HEK293 (cell line): ENCODE data around the gene PRR15.

ENCODE experiments used
- CTCF ChIA-PET: fragments of 350-600 bp; formaldehyde crosslinking; extraction: SDS; loops from one replicate; lab custom pipeline; 2021; ENCODE audit warnings: antibody characterized with exemption; lab: Yijun Ruan, JAX
- POLR2A ChIA-PET: fragments of 300-600 bp; formaldehyde crosslinking; extraction: SDS; loops from one replicate; lab custom pipeline; 2020; ENCODE audit warnings: antibody characterized with exemption, inconsistent platforms; lab: Yijun Ruan, JAX
- H3K27ac ChIP-seq: fragments of 200-500 bp; sonication (Bioruptor generic); 2 replicates; pipeline ENCODE4 v1.5.1; 2014; ENCODE audit warnings: low read depth, low read length, control low read depth, inconsistent platforms; ENCODE audit errors: extremely low read depth
- H3K36me3 ChIP-seq, 2 experiments: fragments of 200-500 bp in 1 of 2; sonication (Bioruptor generic) in 1 of 2; 1 replicate in 1 of 2; 2 replicates in 1 of 2; pipeline ENCODE4 v1.5.1; 2014 to 2017; ENCODE audit warnings: inconsistent platforms in 2 of 2, low read length in 2 of 2; ENCODE audit not compliant: control insufficient read depth in 2 of 2, insufficient read depth in 1 of 2
- H3K4me1 ChIP-seq: fragments of 200-500 bp; sonication (Bioruptor generic); 2 replicates; pipeline ENCODE4 v1.5.1; 2014; ENCODE audit warnings: mild to moderate bottlenecking, low read length, inconsistent platforms; ENCODE audit not compliant: control insufficient read depth, insufficient read depth
- H3K4me3 ChIP-seq: 2 replicates; pipeline ENCODE4 v1.5.1; 2011; ENCODE audit warnings: low read depth, mild to moderate bottlenecking, control low read depth, low read length, moderate library complexity
- H3K9me3 ChIP-seq: fragments of 200-500 bp; sonication (Bioruptor generic); 2 replicates; pipeline ENCODE4 v1.5.1; 2014; ENCODE audit warnings: low read depth, low read length, inconsistent platforms; ENCODE audit not compliant: control insufficient read depth, insufficient read depth
- ATF2 ChIP-seq: fragments of 450-650 bp; formaldehyde crosslinking; IDR thresholded peaks from 2 replicates; pipeline ENCODE4 v1.5.1; 2016; ENCODE audit warnings: missing biosample characterization, missing genetic modification characterization, low read depth
- FEZF1 ChIP-seq: fragments of 450-650 bp; formaldehyde crosslinking; IDR thresholded peaks from 2 replicates; pipeline ENCODE4 v1.5.1; 2016; ENCODE audit warnings: missing biosample characterization, missing genetic modification characterization
- REST ChIP-seq: fragments of 450-650 bp; formaldehyde crosslinking; IDR thresholded peaks from 2 replicates; pipeline ENCODE4 v1.5.1; 2016; ENCODE audit warnings: missing biosample characterization, missing genetic modification characterization
- SCRT1 ChIP-seq: fragments of 450-650 bp; formaldehyde crosslinking; IDR thresholded peaks from 2 replicates; pipeline ENCODE4 v1.5.1; 2016; ENCODE audit warnings: missing biosample characterization, missing genetic modification characterization, borderline replicate concordance
- YY1 ChIP-seq: fragments of 450-650 bp; formaldehyde crosslinking; IDR thresholded peaks from 2 replicates; pipeline ENCODE4 v1.5.1; 2018; ENCODE audit warnings: missing biosample characterization, missing genetic modification characterization
- ZBTB44 ChIP-seq: fragments of 450-650 bp; IDR thresholded peaks from 2 replicates; pipeline ENCODE4 v1.5.1; 2018; ENCODE audit warnings: missing biosample characterization, mild to moderate bottlenecking, missing genetic modification characterization
- ZNF121 ChIP-seq: fragments of 450-650 bp; formaldehyde crosslinking; IDR thresholded peaks from 2 replicates; pipeline ENCODE4 v1.5.1; 2016; ENCODE audit warnings: missing biosample characterization, missing genetic modification characterization
- ZNF266 ChIP-seq: fragments of 450-650 bp; formaldehyde crosslinking; IDR thresholded peaks from 2 replicates; pipeline ENCODE4 v1.5.1; 2016; ENCODE audit warnings: missing biosample characterization, missing genetic modification characterization, low read depth
- ZNF398 ChIP-seq: fragments of 450-650 bp; formaldehyde crosslinking; IDR thresholded peaks from 2 replicates; pipeline ENCODE4 v1.5.1; 2017; ENCODE audit warnings: missing biosample characterization, missing genetic modification characterization
- ZNF404 ChIP-seq: fragments of 450-650 bp; formaldehyde crosslinking; IDR thresholded peaks from 2 replicates; pipeline ENCODE4 v1.5.1; 2017; ENCODE audit warnings: missing biosample characterization, missing genetic modification characterization
- ZNF518A ChIP-seq: fragments of 450-650 bp; formaldehyde crosslinking; conservative IDR thresholded peaks from 2 replicates; pipeline ENCODE4 v1.5.1; 2016; ENCODE audit warnings: low read depth, missing biosample characterization, missing genetic modification characterization
- ZNF548 ChIP-seq: fragments of 450-650 bp; formaldehyde crosslinking; IDR thresholded peaks from 2 replicates; pipeline ENCODE4 v1.5.1; 2016; ENCODE audit warnings: missing biosample characterization, missing genetic modification characterization
- ZNF670 ChIP-seq: fragments of 450-650 bp; formaldehyde crosslinking; IDR thresholded peaks from 2 replicates; pipeline ENCODE4 v1.5.1; 2016; ENCODE audit warnings: missing biosample characterization, missing genetic modification characterization, low read depth
- ZNF701 ChIP-seq: fragments of 450-650 bp; formaldehyde crosslinking; IDR thresholded peaks from 2 replicates; pipeline ENCODE4 v1.5.1; 2016; ENCODE audit warnings: missing biosample characterization, missing genetic modification characterization
- ZSCAN5A ChIP-seq: fragments of 450-650 bp; formaldehyde crosslinking; IDR thresholded peaks from 2 replicates; pipeline ENCODE4 v1.5.1; 2016; ENCODE audit warnings: missing biosample characterization, missing genetic modification characterization

PRR15 gene

GRCh38 chr7:29567174-29567573, 3.5 kb downstream of the PRR15 start (continued):
- TF ChIP-seq ZBTB44 (tag by site-specific recombination) (no peak), ZNF398 (tag by site-specific recombination) (no peak), REST (tag by site-specific recombination) (no peak), ZNF548 (tag by site-specific recombination) (no peak), YY1 (no peak), ZNF670 (tag by site-specific recombination) (no peak), ZSCAN5A (tag by site-specific recombination) (no peak), ATF2 (no peak)

GRCh38 chr7:29569648-29570047, 6.0 kb downstream of the PRR15 start:
- no peak overlapping the region for H3K4me3 ChIP-seq
- ChIA-PET POLR2A (no interaction called here), CTCF (interaction anchor here (0.6 to 0.7 kb wide), 2 partner anchors 381 to 956 kb away, joined by 3 read pairs; no protein-coding TSS in a partner anchor)

More at GRCh38 chr7:29569648-29570047, 6.0 kb downstream of the PRR15 start:
- H3K36me3 ChIP-seq = no peaks in the 10 kb centered on the region
- H3K9me3 ChIP-seq = no peaks in the 10 kb centered on the region
- H3K27ac ChIP-seq = no peak overlapping the region
- no peak for TF ChIP-seq ZNF701
- no peak for TF ChIP-seq ZNF121 (tag by site-specific recombination)
- no peak for TF ChIP-seq SCRT1 (tag by site-specific recombination)
- no peak for TF ChIP-seq FEZF1 (tag by site-specific recombination)
- TF ChIP-seq ZNF404 (tag by site-specific recombination) = no peak
- TF ChIP-seq ZNF518A (tag by site-specific recombination) = no peak
- no peak for TF ChIP-seq ZNF266
- peaks cover 4% of the 10 kb centered on the region for H3K4me1 ChIP-seq
